Osteoblast (primary cell): ENCODE measurements around the gene CARD19. TPM values are rescaled to one million over a fixed set of nuclear protein-coding genes. Genes with fewer than 3 reads are reported as not detected.

Source experiments
- DNase-seq: peaks from one replicate; pipeline ENCODE4 v3.0.0; 2011; ENCODE audit warnings: low spot score, mixed read lengths; ENCODE audit not compliant: insufficient read length; ENCODE audit errors: missing footprints
- H2AFZ ChIP-seq: 2 replicates; pipeline ENCODE4 v1.6.0; 2011; ENCODE audit warnings: mild to moderate bottlenecking, low read length
- H3K27ac ChIP-seq: 2 replicates; pipeline ENCODE4 v1.5.1; 2011; ENCODE audit warnings: mild to moderate bottlenecking, low read depth, low read length, moderate library complexity
- H3K27me3 ChIP-seq: 2 replicates; pipeline ENCODE4 v1.6.0; 2012; ENCODE audit warnings: mild to moderate bottlenecking, control low read depth, inconsistent platforms, low read length, moderate library complexity; ENCODE audit not compliant: insufficient read depth
- H3K36me3 ChIP-seq: 2 replicates; pipeline ENCODE4 v1.5.1; 2011; ENCODE audit warnings: mild to moderate bottlenecking, low read length, control low read depth, moderate library complexity; ENCODE audit not compliant: insufficient read depth
- H3K4me1 ChIP-seq: 2 replicates; pipeline ENCODE4 v1.5.1; 2011; ENCODE audit warnings: mild to moderate bottlenecking, low read length, control low read depth, moderate library complexity; ENCODE audit not compliant: insufficient read depth
- H3K4me2 ChIP-seq: 2 replicates; pipeline ENCODE4 v1.6.0; 2011; ENCODE audit warnings: mild to moderate bottlenecking, low read length; ENCODE audit not compliant: insufficient read depth
- H3K4me3 ChIP-seq: fragments of 200-600 bp; sonication (generic); 3 replicates; pipeline ENCODE4 v1.5.1; 2012; ENCODE audit warnings: mild to moderate bottlenecking, low read length, inconsistent platforms; ENCODE audit not compliant: insufficient read depth
- H3K79me2 ChIP-seq: 2 replicates; pipeline ENCODE4 v1.6.0; 2012; ENCODE audit warnings: mild to moderate bottlenecking, low read length, control low read depth, inconsistent platforms; ENCODE audit not compliant: insufficient read depth
- H3K9me3 ChIP-seq: 2 replicates; pipeline ENCODE4 v1.5.1; 2011; ENCODE audit warnings: low read depth, low read length, control low read depth
- H4K20me1 ChIP-seq: 2 replicates; pipeline ENCODE4 v1.6.0; 2012; ENCODE audit warnings: mild to moderate bottlenecking, low read length, control low read depth; ENCODE audit not compliant: insufficient read depth
- CTCF ChIP-seq: IDR thresholded peaks from 2 replicates; pipeline ENCODE4 v1.5.1; 2011; ENCODE audit warnings: mild to moderate bottlenecking, low read depth, low read length, moderate library complexity; ENCODE audit errors: extremely low read depth
- total RNA-seq: library from RNA; depleted of rRNA; stranded (reverse); fragments of >200 nt; gene quantifications from 2 replicates; pipeline ENCODE4 v1.2.3, GENCODE V29; 2012

Gene CARD19
- total RNA-seq, 1 donor, result 38.4 TPM

- DNase-seq, result peak; percentile 25
- Histone ChIP-seq H3K36me3 (peaks cover 19% of the 10 kb centered on the region), H3K9me3 (no peaks in the 10 kb centered on the region), H2AFZ (no peak overlapping the region), H4K20me1 (peaks cover 32% of the 10 kb centered on the region), H3K27me3 (no peaks in the 10 kb centered on the region), H3K79me2 (peaks cover 37% of the 10 kb centered on the region), H3K4me1 (no peaks in the 10 kb centered on the region), H3K4me3 (no peak overlapping the region), H3K27ac (no peak overlapping the region), H3K4me2 (no peak overlapping the region)
- TF ChIP-seq CTCF, result no peak
Observed at GRCh38 chr9:93110311-93110855, 14.4 kb downstream of the CARD19 start.

- H3K4me1 ChIP-seq, result no peaks in the 10 kb centered on the region
- peaks cover 19% of the 10 kb centered on the region for H3K36me3 ChIP-seq
- no peak overlapping the region for H3K4me2 ChIP-seq
- peaks cover 26% of the 10 kb centered on the region for H4K20me1 ChIP-seq
- H3K27me3 ChIP-seq, result no peaks in the 10 kb centered on the region
- no peak overlapping the region for H3K4me3 ChIP-seq
- peaks cover 32% of the 10 kb centered on the region for H3K79me2 ChIP-seq
- peak; percentile 29 for DNase-seq
- H2AFZ ChIP-seq, result no peak overlapping the region
- TF ChIP-seq CTCF, result no peak
- H3K27ac ChIP-seq, result no peak overlapping the region
- no peaks in the 10 kb centered on the region for H3K9me3 ChIP-seq
Observed at GRCh38 chr9:93111001-93111370, 15.0 kb downstream of the CARD19 start.

GRCh38 chr9:93111371-93112115 is 15.5 kb downstream of the CARD19 start:
- peaks cover 5% of the 10 kb centered on the region for H3K4me1 ChIP-seq
- no peak for TF ChIP-seq CTCF
- H3K27ac ChIP-seq, result no peak overlapping the region
- DNase-seq, result peak; percentile 79
- no peak overlapping the region for H3K4me3 ChIP-seq
- no peaks in the 10 kb centered on the region for H3K27me3 ChIP-seq
- no peak overlapping the region for H3K4me2 ChIP-seq
- H4K20me1 ChIP-seq, result peaks cover 24% of the 10 kb centered on the region
- H3K36me3 ChIP-seq, result peaks cover 19% of the 10 kb centered on the region
- no peak overlapping the region for H2AFZ ChIP-seq
- no peaks in the 10 kb centered on the region for H3K9me3 ChIP-seq
- peaks cover 28% of the 10 kb centered on the region for H3K79me2 ChIP-seq

- peaks cover 19% of the 10 kb centered on the region for H3K36me3 ChIP-seq
- H3K4me1 ChIP-seq, result peaks cover 5% of the 10 kb centered on the region
- H4K20me1 ChIP-seq, result peaks cover 16% of the 10 kb centered on the region
- no peak overlapping the region for H3K4me2 ChIP-seq
- H3K27ac ChIP-seq, result no peak overlapping the region
- TF ChIP-seq CTCF, result no peak
- H3K27me3 ChIP-seq, result no peaks in the 10 kb centered on the region
- no peak overlapping the region for H2AFZ ChIP-seq
- no peak overlapping the region for H3K4me3 ChIP-seq
- H3K79me2 ChIP-seq, result peaks cover 21% of the 10 kb centered on the region
- H3K9me3 ChIP-seq, result no peaks in the 10 kb centered on the region
- DNase-seq, result peak; percentile 58
Observed at GRCh38 chr9:93112116-93112863, 16.3 kb downstream of the CARD19 start.
